ENCODE measurements around the gene ITGA1. TPM values are rescaled to one million over a fixed set of nuclear protein-coding genes. Genes with fewer than 3 reads are reported as not detected.

ITGA1 gene
- total and polyA plus RNA-seq, 2 of the 13 experiments (the other 11 are each of a cell fraction or from before 2014, with no cell fraction given), result 23.1 to 28.6 TPM

- TF ChIP-seq ARID4A (CRISPR knock-in tag; IDR thresholded peaks at IDR 0.05; ENCODE audit: borderline replicate concordance) (peak; percentile 77), KDM4B (CRISPR knock-in tag; IDR thresholded peaks at IDR 0.05) (no peak), ZNF660 (CRISPR knock-in tag; IDR thresholded peaks at IDR 0.05; ENCODE audit: borderline replicate concordance, low read depth) (no peak), ZSCAN9 (CRISPR knock-in tag; IDR thresholded peaks at IDR 0.05; ENCODE audit: borderline replicate concordance) (peak; percentile 18; the same call in 1 of the 2 replicates), PAWR (CRISPR knock-in tag; IDR thresholded peaks at IDR 0.05; ENCODE audit: borderline replicate concordance) (no peak), HIC2 (CRISPR knock-in tag; IDR thresholded peaks at IDR 0.05; ENCODE audit: low read depth) (peak; percentile 77), BATF2 (CRISPR knock-in tag; IDR thresholded peaks at IDR 0.05) (peak; percentile 72; the same call in 1 of the 2 replicates), NFE2L2 (IDR thresholded peaks at IDR 0.05; ENCODE audit: low read length) (no peak), ZNF280B (CRISPR knock-in tag; IDR thresholded peaks at IDR 0.05; ENCODE audit: borderline replicate concordance) (no peak), BHLHE40 (IDR thresholded peaks at IDR 0.05; ENCODE audit: low read length) (no peak), ZBTB42 (CRISPR knock-in tag; IDR thresholded peaks at IDR 0.05) (no peak), MYNN (CRISPR knock-in tag; IDR thresholded peaks at IDR 0.05; ENCODE audit: low read depth) (no peak), HNRNPLL (IDR thresholded peaks at IDR 0.05; ENCODE audit: low read depth, low read length, poor library complexity, severe bottlenecking) (peak; percentile 95), NR1H2 (CRISPR knock-in tag; IDR thresholded peaks at IDR 0.05; ENCODE audit: borderline replicate concordance, low read depth) (no peak), JUND (CRISPR knock-in tag; IDR thresholded peaks at IDR 0.05) (peak; percentile 34; the same call in 1 of the 2 replicates), ZNF558 (CRISPR knock-in tag; IDR thresholded peaks at IDR 0.05; ENCODE audit: borderline replicate concordance) (no peak; the same call in 1 of the 2 replicates), SIX1 (CRISPR knock-in tag; IDR thresholded peaks at IDR 0.05; ENCODE audit: borderline replicate concordance) (no peak), CREM (IDR thresholded peaks at IDR 0.05) (no peak), CREM (CRISPR knock-in tag; IDR thresholded peaks at IDR 0.05) (no peak), ZNF253 (CRISPR knock-in tag; IDR thresholded peaks at IDR 0.05; ENCODE audit: borderline replicate concordance) (0 out of 2 replicates have a peak, but pooled peaks have one; percentile 54), ZNF570 (CRISPR knock-in tag; IDR thresholded peaks at IDR 0.05; ENCODE audit: borderline replicate concordance) (no peak), PCBP2 (optimal IDR thresholded peaks at IDR 0.05; ENCODE audit: low read depth, low read length, poor library complexity, severe bottlenecking) (no peak)
Measured at GRCh38 chr5:52989025-52989780, 201.5 kb downstream of the ITGA1 start, which contains the start of gene ITGA2 (continued).

All from HepG2 (cell line).